Gastroesophageal sphincter (tissue), 4 donors: Measurements from ENCODE around the gene TGFBR2. TPM values are rescaled to one million over a fixed set of nuclear protein-coding genes. Genes with fewer than 3 reads are reported as not detected.
A peak's percentile ranks its signal among the peaks of the same experiment; 100 is the strongest.

Experiments used
- ATAC-seq: fragments of 150-250 bp; one replicate; pipeline ENCODE4 v1.9.1; 2016; ENCODE audit warnings: mild to moderate bottlenecking, moderate library complexity
- H3K27ac ChIP-seq, 4 donors: fragments of 200-600 bp; sonication (generic) in 3 of 4; 1 replicate in 3 of 4; 2 replicates in 1 of 4; pipeline ENCODE4 v1.5.1; 2016 to 2019
- H3K27me3 ChIP-seq: fragments of 200-600 bp; sonication (generic); one replicate; pipeline ENCODE4 v1.5.1; 2019
- H3K36me3 ChIP-seq, 2 donors: fragments of 200-600 bp; sonication (generic); one replicate each; pipeline ENCODE4 v1.5.1; 2019; ENCODE audit warnings: control low read depth in 1 of 2
- H3K4me1 ChIP-seq, 3 donors: fragments of 200-600 bp; sonication (generic); 1 replicate in 2 of 3; 2 replicates in 1 of 3; pipeline ENCODE4 v1.5.1; 2016 to 2019; ENCODE audit warnings: control low read depth in 2 of 3
- H3K4me3 ChIP-seq, 2 donors: fragments of 200-600 bp; sonication (generic); one replicate each; pipeline ENCODE4 v1.5.1; 2019; ENCODE audit warnings: mild to moderate bottlenecking in 1 of 2, moderate library complexity in 1 of 2
- H3K9me3 ChIP-seq, 3 donors: fragments of 200-600 bp; sonication (generic); one replicate each; pipeline ENCODE4 v1.5.1; 2017 to 2019; ENCODE audit warnings: control low read depth in 2 of 3
- EP300 ChIP-seq: sonication (generic); formaldehyde crosslinking; IDR thresholded peaks from one replicate; pipeline ENCODE4 v1.6.1; 2017; ENCODE audit warnings: antibody characterized with exemption, mild to moderate bottlenecking
- POLR2A ChIP-seq, 2 donors: fragments of 450-650 bp; IDR thresholded peaks; one replicate each; pipeline ENCODE4 v1.6.1; 2017; ENCODE audit warnings: antibody characterized with exemption in 2 of 2, mild to moderate bottlenecking in 2 of 2, moderate library complexity in 1 of 2
- POLR2AphosphoS5 ChIP-seq: sonication (generic); formaldehyde crosslinking; IDR thresholded peaks from one replicate; pipeline ENCODE4 v1.6.1; 2017; ENCODE audit warnings: antibody characterized with exemption
- WGBS, 2 donors: methylation state at CpG; one replicate each; pipeline ENCODE4 v1.1.5; 2018; ENCODE audit warnings: low coverage in 1 of 2; 5-methylcytosine and 5-hydroxymethylcytosine counted together
- total RNA-seq, 4 donors: library from RNA; depleted of rRNA; stranded (reverse); fragments of >200 nt; gene quantifications; one replicate each; pipeline ENCODE4 v1.1.0, GENCODE V29; 2016
- TF ChIP-seq, protein P1 (sequence below), 4 experiments: fragments of 200-600 bp in 2 of 4; fragments of 450-650 bp in 2 of 4; sonication (generic) in 1 of 4; IDR thresholded peaks; one replicate each; pipeline ENCODE4 v1.5.1; 2017 to 2019; ENCODE audit warnings: antibody characterized with exemption in 4 of 4, mild to moderate bottlenecking in 2 of 4, moderate library complexity in 2 of 4

The TGFBR2 gene
- total RNA-seq, 4 donors from 2014 or later: 174 to 297 (median 231) TPM

- 66 to 89% methylated on average over 3 to 4 of the region's 5 CpGs for WGBS, 2 donors
- Histone ChIP-seq H3K4me3 (no peak overlapping the region), H3K36me3 (peaks cover 0 to 18% of the 10 kb centered on the region in 2 donors), H3K27ac (peak overlapping the region; percentile 20 to 71 (median 68)), H3K4me1 (peaks cover 39 to 100% (median 50%) of the 10 kb centered on the region in 3 donors), H3K9me3 (no peaks in the 10 kb centered on the region), H3K27me3 (no peaks in the 10 kb centered on the region)
- ATAC-seq: no peak
- TF ChIP-seq POLR2AphosphoS5 (peak; percentile 6), POLR2A (IDR thresholded peaks at IDR 0.05) (no peak), EP300 (no peak)
- TF ChIP-seq, protein P1, sequence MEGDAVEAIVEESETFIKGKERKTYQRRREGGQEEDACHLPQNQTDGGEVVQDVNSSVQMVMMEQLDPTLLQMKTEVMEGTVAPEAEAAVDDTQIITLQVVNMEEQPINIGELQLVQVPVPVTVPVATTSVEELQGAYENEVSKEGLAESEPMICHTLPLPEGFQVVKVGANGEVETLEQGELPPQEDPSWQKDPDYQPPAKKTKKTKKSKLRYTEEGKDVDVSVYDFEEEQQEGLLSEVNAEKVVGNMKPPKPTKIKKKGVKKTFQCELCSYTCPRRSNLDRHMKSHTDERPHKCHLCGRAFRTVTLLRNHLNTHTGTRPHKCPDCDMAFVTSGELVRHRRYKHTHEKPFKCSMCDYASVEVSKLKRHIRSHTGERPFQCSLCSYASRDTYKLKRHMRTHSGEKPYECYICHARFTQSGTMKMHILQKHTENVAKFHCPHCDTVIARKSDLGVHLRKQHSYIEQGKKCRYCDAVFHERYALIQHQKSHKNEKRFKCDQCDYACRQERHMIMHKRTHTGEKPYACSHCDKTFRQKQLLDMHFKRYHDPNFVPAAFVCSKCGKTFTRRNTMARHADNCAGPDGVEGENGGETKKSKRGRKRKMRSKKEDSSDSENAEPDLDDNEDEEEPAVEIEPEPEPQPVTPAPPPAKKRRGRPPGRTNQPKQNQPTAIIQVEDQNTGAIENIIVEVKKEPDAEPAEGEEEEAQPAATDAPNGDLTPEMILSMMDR (IDR thresholded peaks at IDR 0.05): peak in 2 of 4 experiments; percentile 8 to 30
Observed at GRCh38 chr3:30628901-30629590, 22.6 kb downstream of the TGFBR2 start.

DNA sequence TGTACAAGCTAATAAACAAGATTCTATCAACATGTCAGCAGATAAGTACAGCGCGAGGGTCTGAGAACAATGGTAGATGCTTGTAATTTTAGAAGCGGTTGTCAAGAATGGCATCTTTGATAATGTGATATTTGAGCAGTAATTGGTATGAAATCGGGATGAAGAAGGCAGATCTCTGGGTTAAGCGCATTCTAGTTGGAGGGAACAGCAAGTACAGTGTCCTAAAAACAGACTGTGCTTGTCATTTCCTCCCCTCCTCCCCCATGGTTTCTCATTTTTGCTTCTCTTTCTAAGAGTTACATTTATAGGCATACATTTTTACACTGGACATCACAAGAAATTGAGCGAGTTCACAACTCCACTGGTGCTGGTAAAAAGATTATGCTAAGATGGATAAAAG lies 23.3 kb downstream of the TGFBR2 start:
- TF ChIP-seq, protein P1 (IDR thresholded peaks at IDR 0.05): no peak
- TF ChIP-seq EP300: no peak
- no peak for TF ChIP-seq POLR2AphosphoS5
- no peak for TF ChIP-seq POLR2A (IDR thresholded peaks at IDR 0.05)
- Histone ChIP-seq H3K4me1 (peaks cover 43 to 100% (median 56%) of the 10 kb centered on the region in 3 donors), H3K9me3 (no peaks in the 10 kb centered on the region), H3K4me3 (no peak overlapping the region), H3K36me3 (peaks cover 0 to 15% of the 10 kb centered on the region in 2 donors), H3K27me3 (no peaks in the 10 kb centered on the region), H3K27ac (peak overlapping the region; percentile 48 to 71 (median 68))
- ATAC-seq: no peak
- WGBS, 2 donors: 74 to 88% methylated on average over 5 to 6 of the region's 6 CpGs

- TF ChIP-seq, protein P1 (IDR thresholded peaks at IDR 0.05): no peak
- TF ChIP-seq EP300 (no peak), POLR2A (IDR thresholded peaks at IDR 0.05) (no peak), POLR2AphosphoS5 (no peak)
- Histone ChIP-seq H3K4me1 (peaks cover 49 to 100% (median 60%) of the 10 kb centered on the region in 3 donors), H3K27ac (peak overlapping the region; percentile 48 to 71 (median 68)), H3K36me3 (peaks cover 0 to 15% of the 10 kb centered on the region in 2 donors), H3K9me3 (no peaks in the 10 kb centered on the region), H3K27me3 (no peaks in the 10 kb centered on the region), H3K4me3 (no peak overlapping the region)
- no peak for ATAC-seq
- WGBS, 2 donors: 70 to 100% methylated on average over 1 to 2 of the region's 2 CpGs
Observed at GRCh38 chr3:30630238-30631030, 24.0 kb downstream of the TGFBR2 start.

GRCh38 chr3:30631243-30631904 lies 25.0 kb downstream of the TGFBR2 start:
- peak overlapping the region; percentile 36 to 71 (median 58) for H3K27ac ChIP-seq
- peaks cover 46 to 100% (median 58%) of the 10 kb centered on the region in 3 donors for H3K4me1 ChIP-seq
- no peaks in the 10 kb centered on the region for H3K9me3 ChIP-seq
- H3K36me3 ChIP-seq: peaks cover 0 to 7% of the 10 kb centered on the region in 2 donors
- no peak overlapping the region for H3K4me3 ChIP-seq
- no peak for ATAC-seq
- H3K27me3 ChIP-seq: no peaks in the 10 kb centered on the region
- TF ChIP-seq, protein P1 (IDR thresholded peaks at IDR 0.05): no peak
- TF ChIP-seq POLR2A (IDR thresholded peaks at IDR 0.05) (no peak), POLR2AphosphoS5 (no peak), EP300 (no peak)
- WGBS, 2 donors: 68 to 77% methylated on average over 2 to 7 of the region's 7 CpGs
